KG1 (cell line): Measurements from ENCODE around the gene TRAF3.

Source experiments
- DNase-seq: peaks from one replicate; lab custom pipeline; 2025; lab: John Stamatoyannopoulos, UW

Gene TRAF3

GRCh38 chr14:102908766-102909455 lies 131.7 kb downstream of the TRAF3 start:
- no peak for DNase-seq

GRCh38 chr14:102909462-102909861 lies 132.2 kb downstream of the TRAF3 start:
- DNase-seq = no peak

GRCh38 chr14:102909911-102910310 lies 132.7 kb downstream of the TRAF3 start:
- no peak for DNase-seq

- no peak for DNase-seq
Measured at GRCh38 chr14:102910442-102910841, 133.2 kb downstream of the TRAF3 start.

DNA sequence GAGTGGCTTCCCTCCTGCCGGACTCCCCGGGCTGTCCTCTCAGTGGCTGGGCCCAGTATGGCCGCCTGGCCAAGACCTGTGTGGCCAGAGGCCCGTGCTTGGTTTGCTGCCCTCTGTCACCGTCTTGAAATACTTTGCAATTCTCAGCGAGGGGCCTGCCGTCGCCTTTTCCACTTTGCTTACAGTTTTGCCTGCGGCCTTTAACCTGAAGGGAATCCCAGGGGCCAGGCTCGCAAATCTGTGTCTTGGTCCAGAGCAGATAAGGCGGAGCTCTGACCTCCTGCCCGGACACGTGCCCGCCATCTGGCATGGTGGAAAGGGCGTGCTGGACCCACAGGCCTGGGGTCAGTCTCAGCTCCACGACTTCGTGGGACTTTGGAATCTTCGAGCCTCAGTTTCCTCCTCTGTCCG lies 134.3 kb downstream of the TRAF3 start:
- no peak for DNase-seq

DNA sequence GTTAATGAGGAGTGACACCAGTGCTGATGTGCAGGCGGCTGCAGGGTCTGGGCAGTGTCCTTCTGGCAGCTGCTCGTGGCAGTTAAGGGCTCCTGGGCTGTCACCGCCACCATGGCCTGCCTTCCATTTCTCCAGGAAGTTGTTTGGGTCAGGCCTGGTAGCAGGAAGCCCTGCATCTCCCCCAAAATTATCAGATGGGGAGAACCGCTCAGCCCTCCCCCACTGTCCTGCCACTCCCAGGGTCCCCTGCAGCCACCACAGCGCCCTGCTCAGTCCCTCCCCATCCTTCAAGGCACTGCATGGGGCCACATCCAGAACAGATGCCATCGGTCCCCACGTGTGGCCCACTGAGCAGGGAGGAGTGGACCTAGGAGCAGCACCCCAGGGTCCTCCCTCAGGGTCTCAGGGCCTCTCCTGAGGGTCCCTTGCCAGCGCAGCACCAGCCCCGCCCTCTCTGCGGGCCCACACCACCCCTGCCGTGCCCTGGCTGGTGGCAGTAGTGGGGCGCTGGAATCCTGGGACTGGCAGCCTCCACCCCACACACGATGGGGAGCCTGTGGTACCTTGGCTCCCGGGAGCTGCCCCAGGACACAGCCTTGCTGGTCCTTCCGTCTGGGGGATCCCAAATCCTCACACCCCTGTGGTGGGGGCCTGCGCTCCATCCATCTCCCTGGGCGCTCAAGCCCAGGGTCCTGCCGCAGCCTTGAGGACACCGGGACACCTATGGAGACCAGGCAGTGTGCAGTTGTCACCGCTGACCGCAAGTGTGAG lies 134.9 kb downstream of the TRAF3 start:
- no peak for DNase-seq

- DNase-seq = no peak
Measured at GRCh38 chr14:102913341-102914211, 136.3 kb downstream of the TRAF3 start.

DNA sequence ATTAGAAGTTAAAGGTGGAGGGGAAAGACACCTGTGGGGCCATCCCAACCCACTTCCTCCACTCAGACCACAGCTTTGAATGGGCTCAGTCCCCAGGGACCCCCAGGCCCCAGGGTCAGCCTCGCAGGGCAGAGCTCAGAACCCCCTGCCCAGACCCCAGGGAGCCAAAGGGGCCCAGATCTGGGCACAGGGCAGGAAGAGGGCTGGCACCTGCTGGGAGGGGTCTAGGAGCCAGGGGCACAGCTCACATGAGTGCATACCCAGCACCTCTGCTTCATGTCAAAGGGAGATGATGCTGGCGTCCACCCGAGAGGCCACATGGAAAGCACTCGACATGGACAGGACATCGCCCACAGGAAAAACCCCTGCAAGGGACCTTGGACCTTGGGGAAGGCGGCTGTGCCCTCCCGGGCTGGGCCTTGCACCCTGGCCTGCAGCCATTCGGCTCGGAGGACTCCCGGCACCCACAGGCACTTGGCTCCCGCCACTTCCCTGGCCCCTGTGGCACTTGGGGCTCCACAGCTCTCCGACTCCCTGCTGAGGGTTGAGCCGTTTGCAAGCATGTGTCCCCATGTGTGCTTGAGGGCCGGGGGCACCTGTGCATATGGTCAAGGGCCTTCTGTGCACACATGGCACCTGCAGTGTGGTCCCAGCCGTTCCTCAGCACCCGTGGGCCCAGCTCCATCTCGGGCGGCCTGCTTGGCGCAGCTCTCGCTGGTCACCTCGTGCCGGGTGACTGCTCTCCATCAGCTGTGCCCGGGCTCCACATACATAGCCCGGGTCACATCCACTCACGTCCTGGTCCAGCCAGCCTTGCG lies 137.4 kb downstream of the TRAF3 start:
- no peak for DNase-seq

GRCh38 chr14:102915292-102916110 lies 138.3 kb downstream of the TRAF3 start:
- no peak for DNase-seq

GRCh38 chr14:102916347-102917055 lies 139.3 kb downstream of the TRAF3 start:
- DNase-seq = no peak

DNA sequence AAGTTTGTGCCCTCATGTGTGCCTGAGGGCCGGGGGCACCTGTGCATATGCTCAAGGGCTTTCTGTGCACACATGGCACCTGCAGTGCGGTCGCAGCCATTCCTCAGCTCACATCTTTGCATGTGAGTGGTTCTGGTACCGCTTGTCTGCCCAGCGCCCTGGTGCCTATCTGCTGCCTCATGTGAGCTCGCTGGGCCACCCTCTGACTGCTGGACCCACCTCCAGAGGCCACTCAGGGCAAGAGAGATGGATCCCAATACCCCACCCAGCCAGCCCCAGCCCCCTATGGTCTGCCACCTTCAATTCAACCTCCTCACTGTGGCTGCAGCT lies 139.8 kb downstream of the TRAF3 start:
- no peak for DNase-seq

DNA sequence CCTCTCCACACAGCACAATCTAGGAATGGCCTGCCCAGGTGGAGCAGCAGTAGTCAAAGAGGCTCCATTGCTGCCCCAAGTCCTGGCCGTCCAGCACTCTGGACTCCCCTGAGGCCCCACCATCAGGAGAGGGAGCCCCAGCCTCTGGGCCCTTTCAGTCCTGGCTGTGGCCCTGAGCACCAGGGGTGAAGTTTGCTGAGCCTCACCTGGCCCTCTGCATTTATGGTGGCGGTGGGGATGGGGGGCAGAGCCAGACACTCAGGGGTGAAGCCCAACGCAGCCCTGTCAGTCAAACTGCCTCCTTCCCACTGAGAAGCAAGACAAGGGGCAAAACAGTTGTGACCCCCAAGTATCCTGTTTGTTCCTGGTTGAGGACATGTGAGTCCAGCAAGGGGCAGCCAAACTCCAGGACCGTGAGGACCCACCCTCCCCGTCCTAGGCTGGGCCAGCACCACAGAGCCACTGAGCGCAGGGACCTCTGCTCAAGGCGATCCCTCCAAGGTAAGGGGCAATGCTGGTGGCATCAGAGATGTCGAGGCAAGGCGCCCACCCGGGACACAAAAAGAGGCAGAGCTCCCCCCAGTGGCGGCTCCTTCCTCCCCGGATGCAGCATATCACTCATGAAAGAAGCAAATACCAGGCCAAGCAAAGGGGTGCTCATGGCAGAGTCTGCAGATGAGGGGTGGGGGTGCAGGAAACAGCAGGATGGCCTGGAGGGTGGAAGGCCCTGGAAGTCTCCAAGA lies 140.4 kb downstream of the TRAF3 start:
- DNase-seq = peak; percentile 22

GRCh38 chr14:102918438-102918837 lies 141.2 kb downstream of the TRAF3 start:
- no peak for DNase-seq

- no peak for DNase-seq
Measured at GRCh38 chr14:102920273-102920997, 143.2 kb downstream of the TRAF3 start.

GRCh38 chr14:102920998-102921304 lies 143.7 kb downstream of the TRAF3 start:
- no peak for DNase-seq

GRCh38 chr14:102922490-102923200 lies 145.4 kb downstream of the TRAF3 start, which contains the start of gene AMN:
Gene AMN, plus strand, starts transcription at chr14:102922663. Its CDS starts 26 bp downstream, at chr14:102922689.
- DNase-seq = no peak

GRCh38 chr14:102923201-102923924 lies 146.1 kb downstream of the TRAF3 start:
- no peak for DNase-seq
